Brain microvascular endothelial cell (primary cell): ENCODE measurements around the gene KCNH2.

Source experiments
- DNase-seq: peaks from one replicate; pipeline ENCODE4 v3.0.0-alpha.2; 2020
- H3K27ac ChIP-seq: fragments of 250-450 bp; sonication (Bioruptor Pico); 2 replicates; pipeline ENCODE4 v1.5.1; 2020; ENCODE audit warnings: mild to moderate bottlenecking, moderate library complexity
- H3K27me3 ChIP-seq: fragments of 250-450 bp; sonication (Bioruptor Pico); replicated peaks from 2 replicates; pipeline ENCODE4 v1.5.1; 2020; ENCODE audit warnings: mild to moderate bottlenecking
- H3K36me3 ChIP-seq: fragments of 250-450 bp; sonication (Bioruptor Pico); replicated peaks from 2 replicates; pipeline ENCODE4 v1.5.1; 2020; ENCODE audit warnings: mild to moderate bottlenecking
- H3K4me3 ChIP-seq: 2 replicates; pipeline ENCODE4 v1.5.1; 2011; ENCODE audit warnings: low read depth, mild to moderate bottlenecking, control low read depth, low read length, moderate library complexity
- in situ Hi-C: cut with HindIII; loops from 2 replicates; pipeline ENCODE4 v1.10.0; 2017; ENCODE audit warnings: low sequenced_read_pairs, low pct_ligation_motif_present
- TF ChIP-seq, protein P1 (sequence below): IDR thresholded peaks from 2 replicates; pipeline ENCODE4 v1.5.1; 2011; ENCODE audit warnings: low read depth, mild to moderate bottlenecking, moderate library complexity, low read length, control low read depth, inconsistent platforms; ENCODE audit errors: missing control alignments

KCNH2 gene

DNA sequence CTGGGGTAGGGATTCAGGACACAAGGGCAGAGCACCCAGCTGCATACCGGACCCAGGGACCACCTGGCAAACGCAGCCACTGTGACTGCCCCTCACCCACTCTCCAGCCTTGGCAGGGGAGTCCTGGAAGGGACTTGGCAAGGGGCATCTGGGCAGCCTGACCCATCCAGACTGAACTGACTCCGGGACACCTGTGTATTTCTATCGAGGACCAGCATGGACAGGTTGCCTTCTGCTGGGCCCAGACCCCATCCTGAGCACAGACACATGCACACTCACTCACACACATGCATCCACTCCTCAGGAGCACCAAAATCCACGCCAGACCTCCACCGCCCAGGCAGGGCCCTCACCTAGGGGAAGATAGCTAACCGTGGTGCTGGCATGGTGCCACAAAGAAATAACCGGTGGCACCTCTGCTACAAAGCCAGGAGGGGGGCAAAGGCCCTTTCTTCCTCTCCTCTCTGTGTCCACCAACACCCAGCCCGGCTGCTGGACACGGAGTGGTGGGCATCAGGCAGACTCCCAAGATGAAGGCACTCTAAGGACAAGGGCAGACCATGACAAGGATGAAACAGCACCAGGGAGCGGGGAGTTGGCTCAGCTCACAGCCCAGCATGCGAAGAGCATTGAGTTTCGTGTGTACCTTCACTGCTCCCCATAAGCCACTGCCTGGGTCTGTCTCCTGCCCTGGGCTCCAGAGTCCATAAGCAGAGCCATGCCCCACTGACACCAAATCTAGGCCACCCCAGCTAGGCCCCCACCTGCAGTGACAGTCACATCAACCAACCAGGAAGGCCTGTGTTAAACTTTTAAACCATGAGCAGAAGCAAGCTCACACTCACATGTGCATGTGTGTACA is 35.3 kb downstream of the KCNH2 start:
- Histone ChIP-seq H3K27me3 (no peaks in the 10 kb centered on the region), H3K4me3 (no peak overlapping the region), H3K36me3 (no peaks in the 10 kb centered on the region), H3K27ac (no peak overlapping the region)
- DNase-seq, result no peak
- in situ Hi-C loops, result no loop called here
- TF ChIP-seq, protein P1, sequence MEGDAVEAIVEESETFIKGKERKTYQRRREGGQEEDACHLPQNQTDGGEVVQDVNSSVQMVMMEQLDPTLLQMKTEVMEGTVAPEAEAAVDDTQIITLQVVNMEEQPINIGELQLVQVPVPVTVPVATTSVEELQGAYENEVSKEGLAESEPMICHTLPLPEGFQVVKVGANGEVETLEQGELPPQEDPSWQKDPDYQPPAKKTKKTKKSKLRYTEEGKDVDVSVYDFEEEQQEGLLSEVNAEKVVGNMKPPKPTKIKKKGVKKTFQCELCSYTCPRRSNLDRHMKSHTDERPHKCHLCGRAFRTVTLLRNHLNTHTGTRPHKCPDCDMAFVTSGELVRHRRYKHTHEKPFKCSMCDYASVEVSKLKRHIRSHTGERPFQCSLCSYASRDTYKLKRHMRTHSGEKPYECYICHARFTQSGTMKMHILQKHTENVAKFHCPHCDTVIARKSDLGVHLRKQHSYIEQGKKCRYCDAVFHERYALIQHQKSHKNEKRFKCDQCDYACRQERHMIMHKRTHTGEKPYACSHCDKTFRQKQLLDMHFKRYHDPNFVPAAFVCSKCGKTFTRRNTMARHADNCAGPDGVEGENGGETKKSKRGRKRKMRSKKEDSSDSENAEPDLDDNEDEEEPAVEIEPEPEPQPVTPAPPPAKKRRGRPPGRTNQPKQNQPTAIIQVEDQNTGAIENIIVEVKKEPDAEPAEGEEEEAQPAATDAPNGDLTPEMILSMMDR, result no peak

DNA sequence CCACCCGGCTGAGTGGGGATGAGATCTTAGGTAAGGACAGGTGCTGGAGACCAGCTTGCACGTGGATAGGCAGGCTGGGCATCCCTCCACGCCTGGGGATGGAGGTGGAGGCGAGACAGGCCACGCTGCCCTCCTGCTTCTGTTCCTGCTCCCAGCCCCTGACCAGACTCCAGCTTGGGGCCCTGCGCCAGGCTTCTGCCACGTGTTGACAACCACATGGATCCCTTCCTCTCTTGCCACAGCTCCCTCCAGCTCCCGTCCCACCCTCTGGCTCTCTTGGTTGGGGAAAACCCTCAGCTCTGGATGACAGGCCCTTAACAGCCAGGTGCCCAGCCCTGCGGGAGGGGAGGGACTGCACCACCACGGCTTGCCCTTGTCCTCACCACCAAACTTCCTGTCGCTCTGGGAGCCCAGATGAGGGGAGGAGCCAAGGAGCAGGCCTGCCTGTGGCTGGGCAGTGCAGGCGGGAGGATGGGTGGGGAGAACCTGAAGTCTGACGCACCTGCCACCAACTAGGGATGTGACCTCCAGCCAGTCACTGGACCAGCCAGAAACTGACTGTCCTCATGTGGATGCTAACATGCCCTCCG is 36.0 kb downstream of the KCNH2 start:
- DNase-seq, result no peak
- Histone ChIP-seq H3K27ac (no peak overlapping the region), H3K4me3 (no peak overlapping the region), H3K27me3 (no peaks in the 10 kb centered on the region), H3K36me3 (no peaks in the 10 kb centered on the region)
- TF ChIP-seq, protein P1, result no peak
- in situ Hi-C loops, result no loop called here

DNA sequence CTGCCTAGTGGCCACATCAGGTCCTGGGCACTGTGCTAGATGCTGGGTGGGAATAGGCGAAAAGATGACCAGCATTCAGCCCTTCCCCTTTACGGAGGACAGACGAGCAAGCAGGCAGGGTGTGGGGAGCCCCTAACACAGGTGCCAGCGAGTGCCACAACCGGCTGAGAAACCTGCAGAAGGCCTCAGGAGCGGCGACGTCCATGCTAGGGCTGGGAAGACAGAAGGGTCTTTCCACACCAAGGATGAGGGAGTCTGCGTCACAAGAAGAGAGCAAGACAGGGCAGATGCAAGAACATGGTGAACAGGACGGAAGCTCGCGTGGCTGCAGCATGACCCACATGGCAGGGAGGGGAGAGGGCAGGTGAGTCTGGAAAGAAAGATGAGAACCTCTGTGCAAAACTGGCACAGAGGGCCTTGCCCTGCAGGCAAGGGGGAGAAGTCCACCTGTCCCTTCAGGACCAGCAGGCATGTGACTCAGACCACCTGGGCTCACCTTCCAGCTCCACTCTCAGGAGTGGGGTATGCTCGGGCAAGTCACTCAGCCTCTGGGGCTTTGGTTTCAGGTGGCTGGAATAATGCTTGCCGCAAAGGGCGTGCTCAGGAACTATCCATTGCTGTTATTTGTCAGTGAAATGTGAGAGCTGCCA is 36.6 kb downstream of the KCNH2 start:
- Histone ChIP-seq H3K27me3 (no peaks in the 10 kb centered on the region), H3K4me3 (no peak overlapping the region), H3K27ac (no peak overlapping the region), H3K36me3 (no peaks in the 10 kb centered on the region)
- in situ Hi-C loops, result no loop called here
- TF ChIP-seq, protein P1, result no peak
- DNase-seq, result no peak

DNA sequence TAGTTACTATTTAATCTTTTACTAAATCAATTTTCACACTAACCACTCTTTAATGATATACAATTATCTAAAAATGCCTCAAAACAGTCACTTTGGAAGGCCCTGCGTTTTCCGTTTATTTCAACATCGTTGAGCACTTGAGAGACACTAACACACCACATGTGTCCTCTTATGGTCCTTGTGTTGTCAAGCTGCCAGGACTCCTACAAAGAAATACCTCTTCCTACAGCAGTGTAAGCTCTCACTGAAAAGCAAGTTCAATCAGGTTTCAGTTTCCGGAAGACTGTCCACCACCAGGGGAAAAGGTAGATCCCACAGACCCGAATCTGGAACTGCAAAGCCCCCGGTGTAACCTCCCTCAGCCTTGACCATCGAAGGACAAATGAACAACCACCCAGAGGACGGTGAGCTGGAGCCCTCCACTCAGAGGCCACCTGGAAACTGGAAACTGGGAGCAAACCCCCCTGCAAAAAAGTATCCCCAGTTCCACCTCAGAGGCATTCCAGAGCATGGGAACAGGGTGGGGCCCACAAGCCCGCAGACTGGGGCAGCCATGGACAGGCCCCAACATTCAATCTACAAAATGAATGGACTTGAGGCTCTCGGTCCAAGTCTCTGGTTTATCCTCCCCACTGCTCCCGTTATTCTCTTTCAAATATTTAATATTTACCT is 37.6 kb downstream of the KCNH2 start:
- no peak overlapping the region for H3K27ac ChIP-seq
- no peak overlapping the region for H3K4me3 ChIP-seq
- TF ChIP-seq, protein P1, result no peak
- DNase-seq, result no peak
- no peaks in the 10 kb centered on the region for H3K27me3 ChIP-seq
- H3K36me3 ChIP-seq, result no peaks in the 10 kb centered on the region
- in situ Hi-C loops, result no loop called here

DNA sequence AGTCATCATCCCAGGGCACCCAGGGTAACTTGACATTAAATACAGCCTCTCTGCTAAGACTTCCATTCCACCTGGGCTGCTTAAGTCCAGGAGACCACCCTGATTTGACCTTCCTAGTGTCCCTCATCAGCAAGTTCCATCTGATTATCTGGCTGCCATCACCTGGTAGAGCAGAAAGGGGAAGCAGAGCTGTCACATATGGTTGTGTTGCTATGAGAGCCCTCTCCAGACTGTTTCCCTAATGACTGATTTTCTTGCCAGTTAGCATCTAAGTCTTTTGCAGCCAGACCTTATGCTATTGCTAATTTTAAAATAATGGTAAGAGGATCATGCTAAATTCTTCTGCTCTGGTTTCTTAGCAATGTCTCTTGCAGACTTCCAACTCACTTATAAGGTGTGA is 38.7 kb downstream of the KCNH2 start:
- Histone ChIP-seq H3K36me3 (no peaks in the 10 kb centered on the region), H3K27ac (no peak overlapping the region)
- in situ Hi-C loops, result no loop called here

More for the DNA sequence above, 38.7 kb downstream of the KCNH2 start:
- Histone ChIP-seq H3K4me3 (no peak overlapping the region), H3K27me3 (no peaks in the 10 kb centered on the region)
- no peak for DNase-seq
- TF ChIP-seq, protein P1, result no peak
